GM12892 (cell line): Measurements from ENCODE around the gene ZNRD2.

Experiments
- POLR2A ChIP-seq: IDR thresholded peaks from 2 replicates; pipeline ENCODE4 v1.6.1; 2011; ENCODE audit warnings: low read depth, low read length, control low read depth
- POLR2AphosphoS5 ChIP-seq: IDR thresholded peaks from 2 replicates; pipeline ENCODE4 v1.6.1; 2011; ENCODE audit warnings: low read depth, low read length, control low read depth
- TAF1 ChIP-seq: IDR thresholded peaks from 2 replicates; pipeline ENCODE4 v1.6.1; 2011; ENCODE audit warnings: low read depth, mild to moderate bottlenecking, control low read depth, low read length, borderline replicate concordance

DNA sequence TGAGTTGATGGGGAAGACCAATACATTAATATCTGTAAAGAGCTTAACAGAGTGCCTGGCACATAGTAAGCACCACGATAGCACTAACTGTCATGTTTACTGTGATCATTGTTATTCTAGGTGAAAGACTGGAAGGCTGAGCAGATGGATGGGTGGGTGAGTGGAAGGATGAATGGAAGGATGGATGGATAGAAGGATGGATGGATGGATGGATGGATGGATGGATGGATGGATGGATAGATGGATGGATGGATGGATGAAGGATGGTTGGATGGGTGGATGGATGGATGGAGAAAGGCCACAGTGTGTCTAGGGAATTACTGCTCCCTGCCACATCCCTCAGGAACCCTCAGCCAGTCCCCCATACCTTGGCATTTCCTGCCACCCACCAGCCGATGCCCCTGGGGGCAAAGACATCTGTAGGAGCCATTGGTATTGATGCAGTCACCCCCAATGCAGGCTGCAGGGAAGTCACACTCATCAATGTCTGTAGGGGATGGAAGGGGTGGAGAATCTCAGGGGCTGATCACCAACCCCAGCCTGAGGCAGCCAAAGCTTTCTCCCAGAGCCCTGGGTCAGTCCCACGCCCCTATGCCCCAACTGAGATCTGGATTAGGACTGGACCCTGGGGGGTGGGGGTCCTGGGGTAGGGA lies 27.4 kb upstream of the ZNRD2 start:
- TF ChIP-seq TAF1 (no peak), POLR2AphosphoS5 (no peak), POLR2A (no peak)
